Activated CD4-positive, alpha-beta T cell treated with anti-CD3 and anti-CD28 coated beads for 36 hours (primary cell): ENCODE measurements around the gene COP1. TPM values are rescaled to one million over a fixed set of nuclear protein-coding genes. Genes with fewer than 3 reads are reported as not detected.
"Not testable (repeated sequence)": the region's sequence is repeated elsewhere in the genome, so short reads cannot be mapped to it uniquely, and the experiment has no call there.

Experiments
- ATAC-seq: fragments of 200-7000 bp; cut with Tn5 transposase; one replicate; pipeline ENCODE4 v1.10.0; 2021; ENCODE audit warnings: mild to moderate bottlenecking, moderate library complexity
- CTCF ChIA-PET: fragments of 350-600 bp; sonication (Branson Sonifier 250); formaldehyde crosslinking; loops from one replicate; lab custom pipeline; 2021; ENCODE audit warnings: antibody characterized with exemption; lab: Charles Lee
- POLR2A ChIA-PET: fragments of 350-600 bp; sonication (Branson Sonifier 250); formaldehyde crosslinking; loops from one replicate; lab custom pipeline; 2021; ENCODE audit warnings: antibody characterized with exemption, inconsistent platforms; lab: Charles Lee
- DNase-seq: peaks from one replicate; pipeline ENCODE4 v3.0.0-alpha.2; 2020
- H3K27ac Mint-ChIP-seq: one replicate; pipeline ENCODE4 v1.8.0; 2021; ENCODE audit warnings: mixed read lengths
- H3K27me3 Mint-ChIP-seq: one replicate; pipeline ENCODE4 v1.8.0; 2021; ENCODE audit warnings: mixed read lengths
- H3K36me3 Mint-ChIP-seq: one replicate; pipeline ENCODE4 v1.8.0; 2021; ENCODE audit warnings: low read depth, mixed read lengths
- H3K4me1 Mint-ChIP-seq: one replicate; pipeline ENCODE4 v1.8.0; 2021; ENCODE audit warnings: mixed read lengths
- H3K4me3 Mint-ChIP-seq: one replicate; pipeline ENCODE4 v1.8.0; 2021; ENCODE audit warnings: mild to moderate bottlenecking, moderate library complexity, mixed read lengths
- H3K9me3 Mint-ChIP-seq: one replicate; pipeline ENCODE4 v1.8.0; 2021; ENCODE audit warnings: low read depth, mixed read lengths
- intact Hi-C, 2 experiments: fragments of 100-400 bp; cut with DNase I in 1 of 2; cut with micrococcal nuclease in 1 of 2; formaldehyde crosslinking; loops; one replicate each; pipeline versions ENCODE4 v1.14.2 to v1.15.1; 2022 to 2024; cut with DNase I, micrococcal nuclease
- total RNA-seq, 2 experiments: library from RNA; stranded (reverse); gene quantifications; one replicate each; pipeline ENCODE4 v1.2.3, GENCODE V29; 2021

COP1 gene
- total RNA-seq, 2 experiments from 2014 or later = 38.7 to 43.4 TPM

DNA sequence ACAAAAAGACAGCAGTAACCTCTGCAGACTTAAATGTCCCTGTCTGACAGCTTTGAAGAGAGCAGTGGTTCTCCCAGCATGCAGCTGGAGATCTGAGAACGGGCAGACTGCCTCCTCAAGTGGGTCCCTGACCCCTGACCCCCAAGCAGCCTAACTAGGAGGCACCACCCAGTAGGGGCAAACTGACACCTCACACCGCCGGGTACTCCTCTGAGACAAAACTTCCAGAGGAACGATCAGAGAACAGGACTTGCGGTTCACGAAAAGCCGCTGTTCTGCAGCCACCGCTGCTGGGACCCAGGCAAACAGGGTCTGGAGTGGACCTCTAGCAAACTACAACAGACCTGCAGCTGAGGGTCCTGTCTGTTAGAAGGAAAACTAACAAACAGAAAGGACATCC lies 214.3 kb downstream of the COP1 start:
- peaks cover 47% of the 10 kb centered on the region for H3K36me3 Mint-ChIP-seq

DNA sequence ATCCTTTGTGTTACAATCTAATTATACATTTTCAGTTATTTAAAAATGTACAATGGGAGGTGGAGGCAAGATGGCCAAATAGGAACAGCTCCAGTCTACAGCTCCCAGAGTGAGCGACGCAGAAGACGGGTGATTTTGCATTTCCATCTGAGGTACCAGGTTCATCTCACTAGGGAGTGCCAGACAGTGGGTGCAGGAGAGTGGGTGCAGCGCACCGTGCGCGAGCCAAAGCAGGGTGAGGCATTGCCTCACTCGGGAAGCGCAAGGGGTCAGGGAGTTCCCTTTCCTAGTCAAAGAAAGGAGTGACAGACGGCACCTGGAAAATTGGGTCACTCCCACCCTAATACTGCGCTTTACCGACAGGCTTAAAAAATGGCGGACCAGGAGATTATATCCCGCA lies 214.9 kb downstream of the COP1 start:
- H3K27ac Mint-ChIP-seq, POLR2A ChIA-PET, CTCF ChIA-PET, ATAC-seq, H3K4me3 Mint-ChIP-seq, H3K4me1 Mint-ChIP-seq, H3K9me3 Mint-ChIP-seq, DNase-seq, H3K27me3 Mint-ChIP-seq, intact Hi-C loops: not testable (repeated sequence)
- H3K36me3 Mint-ChIP-seq = peaks cover 47% of the 10 kb centered on the region

More for the DNA sequence above, 214.3 kb downstream of the COP1 start:
- H3K27ac Mint-ChIP-seq, CTCF ChIA-PET, H3K9me3 Mint-ChIP-seq, DNase-seq, intact Hi-C loops, POLR2A ChIA-PET, H3K27me3 Mint-ChIP-seq, ATAC-seq, H3K4me1 Mint-ChIP-seq, H3K4me3 Mint-ChIP-seq: not testable (repeated sequence)

DNA sequence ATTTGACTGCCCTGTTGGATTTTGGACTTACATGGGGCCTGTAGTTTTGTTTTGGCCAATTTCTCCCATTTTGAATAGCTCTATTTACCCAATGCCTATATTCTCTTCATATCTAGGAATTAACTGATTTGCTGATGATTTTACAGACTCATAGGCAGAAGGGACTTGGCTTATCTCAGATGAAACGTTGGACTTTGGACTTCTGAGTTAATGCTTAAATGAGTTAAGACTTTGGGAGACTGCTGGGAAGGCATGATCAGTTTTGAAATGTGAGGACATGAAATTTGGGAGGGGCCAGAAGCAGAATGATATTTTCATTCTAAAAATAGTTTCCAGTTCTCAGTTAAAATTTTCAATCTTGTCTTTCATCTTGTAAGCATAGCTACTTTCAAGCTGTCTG lies 222.3 kb downstream of the COP1 start:
- H3K4me1 Mint-ChIP-seq = no peaks in the 10 kb centered on the region
- POLR2A ChIA-PET = no interaction called here
- H3K27me3 Mint-ChIP-seq = no peaks in the 10 kb centered on the region
- no peak overlapping the region for H3K4me3 Mint-ChIP-seq
- intact Hi-C loops = loop anchor here in 1 of 2 experiments (5.0 kb wide), 1 partner anchor 52 kb away; no protein-coding TSS in a partner anchor
- DNase-seq (no peak), ATAC-seq (no peak)
- H3K36me3 Mint-ChIP-seq = peaks cover 72% of the 10 kb centered on the region
- CTCF ChIA-PET = interaction anchor here (0.6 to 0.9 kb wide), 2 partner anchors 47 to 91 kb away, joined by 4 read pairs; no protein-coding TSS in a partner anchor
- peaks cover 14% of the 10 kb centered on the region for H3K9me3 Mint-ChIP-seq
- H3K27ac Mint-ChIP-seq = no peak overlapping the region

DNA sequence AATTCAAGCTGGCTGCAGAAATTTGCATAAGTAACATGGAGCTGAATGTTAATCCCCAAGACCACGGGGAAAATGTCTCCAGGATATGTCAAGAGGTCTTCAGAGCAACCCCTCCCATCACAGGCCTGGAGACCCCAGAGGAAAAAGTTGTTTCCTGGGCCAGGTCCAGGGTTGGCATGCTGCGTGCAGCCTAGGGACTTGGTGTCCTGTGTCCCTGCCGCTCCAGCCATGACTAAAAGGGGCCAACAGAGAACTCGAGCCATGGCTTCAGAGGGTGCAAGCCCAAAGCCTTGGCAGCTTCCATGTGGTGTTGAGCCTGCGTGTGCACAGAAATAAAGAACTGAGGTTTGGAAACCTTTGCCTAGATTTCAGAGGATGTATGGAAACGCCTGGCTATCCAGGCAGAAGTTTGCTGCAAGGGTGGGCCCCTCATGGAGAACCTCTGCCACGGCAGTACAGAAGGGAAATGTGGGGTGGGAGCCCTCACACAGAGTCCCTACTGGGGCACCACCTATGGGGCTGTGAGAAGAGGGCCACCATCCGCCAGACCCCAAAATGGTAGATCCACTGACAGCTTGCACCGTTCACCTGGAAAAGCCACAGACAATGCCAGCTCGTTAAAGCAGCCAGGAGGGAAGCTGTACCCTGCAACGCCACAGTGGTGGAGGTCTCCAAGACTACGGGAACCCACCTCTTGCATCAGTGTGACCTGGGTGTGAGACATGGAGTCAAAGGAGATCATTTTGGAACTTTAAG lies 222.9 kb downstream of the COP1 start:
- Mint-ChIP-seq H3K4me1 (no peaks in the 10 kb centered on the region), H3K4me3 (no peak overlapping the region), H3K27ac (no peak overlapping the region), H3K36me3 (peaks cover 69% of the 10 kb centered on the region), H3K9me3 (peaks cover 14% of the 10 kb centered on the region), H3K27me3 (no peaks in the 10 kb centered on the region)
- intact Hi-C loops = no loop called here
- no peak for ATAC-seq
- CTCF ChIA-PET = interaction anchor here (0.6 to 0.9 kb wide), 2 partner anchors 47 to 92 kb away, joined by 4 read pairs; no protein-coding TSS in a partner anchor
- no peak for DNase-seq
- POLR2A ChIA-PET = no interaction called here

DNA sequence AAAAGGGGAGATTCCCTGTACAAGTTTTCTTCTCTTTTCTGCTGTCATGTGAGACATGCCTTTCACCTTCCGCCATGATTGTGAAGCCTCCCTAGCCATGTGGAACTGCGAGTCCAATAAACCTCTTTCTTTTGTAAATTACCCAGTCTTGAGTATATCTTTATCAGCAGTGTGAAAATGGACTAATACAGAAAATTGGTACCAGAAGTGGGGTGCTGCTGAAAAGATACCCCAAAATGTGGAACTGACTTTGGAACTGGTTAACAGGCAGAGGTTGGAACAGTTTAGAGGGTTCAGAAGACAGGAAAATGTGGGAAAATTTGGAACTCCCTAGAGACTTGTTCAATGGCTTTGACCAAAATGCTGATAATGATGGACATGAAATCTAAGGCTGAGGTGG lies 223.7 kb downstream of the COP1 start:
- H3K36me3 Mint-ChIP-seq = peaks cover 65% of the 10 kb centered on the region

DNA sequence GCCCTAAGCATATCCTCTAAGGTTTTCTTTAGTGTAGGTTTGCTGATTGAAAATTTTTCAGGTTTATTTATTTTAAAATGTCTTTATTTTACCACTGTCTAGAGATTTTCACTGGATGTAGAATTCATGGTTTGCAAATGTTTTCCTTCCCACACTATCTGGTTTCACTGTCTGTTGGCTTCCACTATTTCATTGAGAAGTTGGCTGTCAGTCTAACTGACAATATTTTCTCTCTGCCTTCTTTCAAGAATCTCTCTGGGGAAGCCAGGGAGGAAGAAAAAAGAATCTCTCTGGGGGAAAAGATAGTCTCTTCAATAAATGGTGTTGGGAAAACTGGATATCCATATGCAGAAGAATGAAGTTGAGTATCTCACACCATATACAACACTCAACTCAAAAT lies 226.0 kb downstream of the COP1 start:
- ChIA-PET CTCF (no interaction called here), POLR2A (no interaction called here)
- no peak overlapping the region for H3K4me3 Mint-ChIP-seq
- H3K27me3 Mint-ChIP-seq = no peaks in the 10 kb centered on the region
- no peak overlapping the region for H3K27ac Mint-ChIP-seq
- no peak for ATAC-seq
- peaks cover 57% of the 10 kb centered on the region for H3K36me3 Mint-ChIP-seq
- peaks cover 5% of the 10 kb centered on the region for H3K4me1 Mint-ChIP-seq
- no peak for DNase-seq
- intact Hi-C loops = no loop called here
- H3K9me3 Mint-ChIP-seq = peaks cover 14% of the 10 kb centered on the region

More for the DNA sequence above, 223.7 kb downstream of the COP1 start:
- H3K4me1 Mint-ChIP-seq, DNase-seq, POLR2A ChIA-PET, ATAC-seq, H3K4me3 Mint-ChIP-seq, intact Hi-C loops, H3K27ac Mint-ChIP-seq, CTCF ChIA-PET, H3K27me3 Mint-ChIP-seq: not testable (repeated sequence)
- H3K9me3 Mint-ChIP-seq = peaks cover 14% of the 10 kb centered on the region

DNA sequence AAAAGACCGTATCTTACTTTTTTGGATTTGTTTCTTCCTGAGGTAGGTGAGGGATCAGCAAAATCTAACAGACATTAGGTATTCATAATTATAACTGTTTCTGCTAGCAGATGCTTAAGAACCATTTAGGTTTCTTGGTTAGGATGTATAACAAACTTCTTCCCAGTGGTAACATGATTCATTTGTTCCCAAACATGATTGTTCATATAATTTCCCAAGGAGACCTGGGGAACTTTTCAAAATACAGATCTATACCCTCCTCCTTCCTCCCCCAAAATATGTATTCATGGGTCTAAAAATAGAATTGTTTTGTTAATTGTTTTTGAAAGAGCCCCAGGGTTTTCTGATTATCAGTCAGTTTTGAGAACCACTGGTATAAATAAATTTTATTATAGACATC lies 228.2 kb downstream of the COP1 start:
- DNase-seq = no peak
- no peak overlapping the region for H3K4me3 Mint-ChIP-seq
- ChIA-PET POLR2A (no interaction called here), CTCF (no interaction called here)
- H3K27ac Mint-ChIP-seq = no peak overlapping the region
- peaks cover 5% of the 10 kb centered on the region for H3K4me1 Mint-ChIP-seq
- H3K27me3 Mint-ChIP-seq = no peaks in the 10 kb centered on the region
- intact Hi-C loops = no loop called here
- peaks cover 43% of the 10 kb centered on the region for H3K36me3 Mint-ChIP-seq
- peaks cover 8% of the 10 kb centered on the region for H3K9me3 Mint-ChIP-seq
- ATAC-seq = no peak

DNA sequence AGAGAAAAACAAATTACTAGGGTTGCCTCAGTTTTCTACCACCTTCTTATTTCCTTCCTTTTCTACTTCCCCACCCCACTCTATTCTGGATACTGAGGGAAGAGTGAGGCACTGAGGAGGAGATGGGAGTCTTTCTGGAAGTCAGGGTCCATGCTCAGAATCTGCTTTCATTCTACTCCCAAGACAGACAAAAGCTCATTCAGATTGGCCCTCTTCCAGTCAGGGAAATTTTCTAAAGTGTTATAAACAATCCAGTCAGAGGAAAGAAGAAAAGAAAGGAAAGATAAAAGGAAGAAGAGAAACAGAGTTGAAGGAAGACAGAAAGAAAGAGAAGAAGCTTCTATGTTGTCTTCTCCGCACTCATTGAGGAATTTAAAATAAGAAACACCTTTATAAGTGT lies 228.6 kb downstream of the COP1 start:
- Mint-ChIP-seq H3K27me3 (no peaks in the 10 kb centered on the region), H3K9me3 (peaks cover 5% of the 10 kb centered on the region), H3K36me3 (peaks cover 43% of the 10 kb centered on the region), H3K4me1 (peaks cover 5% of the 10 kb centered on the region), H3K27ac (no peak overlapping the region), H3K4me3 (no peak overlapping the region)
- ATAC-seq (no peak), DNase-seq (no peak)
- CTCF ChIA-PET = no interaction called here
- intact Hi-C loops = no loop called here
- POLR2A ChIA-PET = no interaction called here

DNA sequence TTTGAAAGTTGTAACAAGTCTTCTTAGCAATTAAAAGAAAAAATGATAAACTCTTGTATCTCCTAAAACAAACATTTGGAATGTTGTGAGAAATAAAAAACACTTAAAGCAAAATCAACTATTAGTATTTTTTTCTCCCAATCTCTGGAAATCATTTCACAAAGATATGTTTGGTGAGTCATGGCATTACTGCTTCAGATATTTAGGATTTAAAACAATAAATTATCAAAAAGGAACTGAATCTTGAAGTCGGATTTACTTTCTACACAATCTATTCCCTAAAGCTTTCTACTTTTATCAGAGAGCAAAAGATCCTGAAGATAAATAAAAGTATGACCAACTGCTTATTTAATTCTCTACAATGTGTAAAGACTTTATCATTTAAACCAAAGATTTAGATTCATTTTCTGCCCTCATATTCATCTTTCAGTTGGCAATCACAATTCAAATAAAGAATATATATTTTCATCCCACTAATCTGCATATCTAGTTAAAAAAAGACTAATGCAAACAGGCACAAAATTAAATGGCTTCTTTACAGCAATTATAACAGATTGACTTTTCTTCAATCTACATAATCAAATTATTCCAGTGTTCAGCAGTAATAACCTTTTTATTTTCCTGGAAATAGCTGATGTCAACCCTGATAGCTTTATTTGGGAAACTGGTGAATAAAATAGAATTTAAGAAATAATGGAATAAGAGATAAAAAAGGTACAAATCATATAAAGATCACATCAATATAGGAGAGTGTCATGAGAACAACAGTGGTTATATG lies 230.0 kb downstream of the COP1 start:
- H3K27ac Mint-ChIP-seq = no peak overlapping the region
- peaks cover 2% of the 10 kb centered on the region for H3K9me3 Mint-ChIP-seq
- ChIA-PET POLR2A (no interaction called here), CTCF (no interaction called here)
- intact Hi-C loops = no loop called here
- ATAC-seq (no peak), DNase-seq (no peak)
- H3K4me1 Mint-ChIP-seq = peaks cover 5% of the 10 kb centered on the region
- H3K27me3 Mint-ChIP-seq = no peaks in the 10 kb centered on the region
- H3K4me3 Mint-ChIP-seq = no peak overlapping the region
- H3K36me3 Mint-ChIP-seq = peaks cover 35% of the 10 kb centered on the region

DNA sequence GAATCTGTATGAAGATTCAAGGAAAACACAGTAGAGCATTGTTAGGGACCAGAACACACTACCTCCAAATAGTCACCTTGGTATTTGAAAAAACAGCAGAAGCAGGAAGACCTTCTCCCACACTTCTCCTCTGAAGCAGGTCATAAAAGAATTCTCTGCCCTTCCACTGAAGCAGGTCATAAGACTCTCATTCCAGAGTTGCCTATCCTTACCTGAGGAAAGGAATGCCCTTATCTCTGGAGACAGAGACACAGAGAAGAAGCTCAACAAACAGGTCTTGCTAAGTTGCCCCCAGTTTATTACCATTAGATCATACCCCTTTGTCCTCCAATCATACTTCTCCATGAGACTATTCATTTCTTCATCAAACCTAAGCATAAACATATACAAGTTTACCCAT lies 237.9 kb downstream of the COP1 start:
- Mint-ChIP-seq H3K4me1 (no peaks in the 10 kb centered on the region), H3K36me3 (peaks cover 23% of the 10 kb centered on the region), H3K27ac (no peak overlapping the region), H3K9me3 (no peaks in the 10 kb centered on the region), H3K4me3 (no peak overlapping the region), H3K27me3 (no peaks in the 10 kb centered on the region)
- DNase-seq = no peak
- ChIA-PET POLR2A (no interaction called here), CTCF (no interaction called here)
- intact Hi-C loops = no loop called here
- ATAC-seq = no peak

DNA sequence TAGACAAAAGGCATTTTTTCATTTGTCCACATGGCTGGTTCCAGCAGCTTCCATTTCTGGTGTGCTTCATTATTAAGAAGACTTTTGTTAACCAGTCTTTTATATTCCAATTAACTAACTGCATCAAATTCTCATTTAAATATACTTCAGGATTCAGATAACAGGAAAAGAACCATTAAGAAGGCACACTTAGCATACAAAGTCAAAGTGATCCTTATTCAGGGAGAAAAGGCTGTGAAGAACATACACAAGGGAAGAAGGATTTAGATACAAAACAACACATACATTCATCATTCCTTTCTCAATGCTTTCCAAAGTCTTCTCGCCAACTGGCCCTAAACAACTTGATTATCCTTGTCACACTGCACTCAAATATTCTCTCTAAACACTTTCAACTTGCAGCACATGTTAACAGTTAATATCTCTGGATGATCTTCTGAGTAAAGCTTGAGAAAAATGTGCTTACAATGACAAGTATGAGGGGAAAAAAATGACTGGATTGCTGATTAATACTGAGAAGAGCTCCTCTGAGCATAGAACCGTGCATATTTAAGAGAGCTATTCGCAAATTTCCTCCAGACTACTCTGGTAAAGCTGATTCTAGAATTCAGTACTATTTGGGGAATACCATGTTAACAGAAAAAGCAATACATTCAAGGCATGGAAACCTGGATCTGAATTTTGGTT lies 238.5 kb downstream of the COP1 start:
- Mint-ChIP-seq H3K36me3 (peaks cover 19% of the 10 kb centered on the region), H3K27me3 (no peaks in the 10 kb centered on the region), H3K4me3 (no peak overlapping the region), H3K27ac (no peak overlapping the region), H3K9me3 (no peaks in the 10 kb centered on the region), H3K4me1 (no peaks in the 10 kb centered on the region)
- intact Hi-C loops = no loop called here
- CTCF ChIA-PET = no interaction called here
- ATAC-seq (peak; percentile 49), DNase-seq (no peak)
- POLR2A ChIA-PET = no interaction called here
